B cell (primary cell): ENCODE measurements around the gene SMIM36. TPM values are rescaled to one million over a fixed set of nuclear protein-coding genes. Genes with fewer than 3 reads are reported as not detected.

Experiments used
- ATAC-seq: fragments of 200-7000 bp; cut with Tn5 transposase; one replicate; pipeline ENCODE4 v1.10.0; 2021; ENCODE audit warnings: low read depth, mild to moderate bottlenecking, moderate number of reproducible peaks, moderate library complexity
- CTCF ChIA-PET: fragments of 350-600 bp; sonication (Branson Sonifier 250); formaldehyde crosslinking; loops from one replicate; lab custom pipeline; 2021; ENCODE audit warnings: antibody characterized with exemption, inconsistent platforms; lab: Charles Lee
- POLR2A ChIA-PET: fragments of 350-600 bp; sonication (Branson Sonifier 250); formaldehyde crosslinking; loops from one replicate; lab custom pipeline; 2021; ENCODE audit warnings: antibody characterized with exemption; lab: Charles Lee
- DNase-seq: peaks from one replicate; pipeline ENCODE4 v3.0.0; 2013
- H2AFZ ChIP-seq: 2 replicates; pipeline ENCODE4 v1.6.1; 2012; ENCODE audit warnings: mild to moderate bottlenecking, low read depth, low read length; ENCODE audit not compliant: insufficient read depth, poor library complexity, severe bottlenecking
- H3K27ac ChIP-seq, 2 donors: 1 replicate in 1 of 2; 2 replicates in 1 of 2; pipeline ENCODE4 v1.5.1; 2012 to 2013; ENCODE audit warnings: low read length in 2 of 2, mild to moderate bottlenecking in 2 of 2, moderate library complexity in 1 of 2
- H3K27me3 ChIP-seq, 4 experiments: fragments of 200-600 bp in 1 of 4; sonication (generic) in 1 of 4; replicated peaks in 1 of 4; 1 replicate in 2 of 4; 2 replicates in 2 of 4; pipeline versions ENCODE4 v1.6.1 to v1.7.0; 2013 to 2016; ENCODE audit warnings: low read length in 3 of 4, mild to moderate bottlenecking in 2 of 4, mixed read lengths in 1 of 4, moderate library complexity in 1 of 4; ENCODE audit not compliant: insufficient read depth in 4 of 4, control insufficient read depth in 3 of 4; ENCODE audit errors: control extremely low read depth in 1 of 4
- H3K36me3 ChIP-seq, 2 experiments: replicated peaks in 1 of 2; 1 replicate in 1 of 2; 2 replicates in 1 of 2; pipeline versions ENCODE4 v1.6.1 to v1.7.1; 2013; ENCODE audit warnings: low read length in 1 of 2; ENCODE audit not compliant: insufficient read depth in 2 of 2, control insufficient read depth in 1 of 2; ENCODE audit errors: control extremely low read depth in 1 of 2, extremely low read depth in 1 of 2
- H3K4me1 ChIP-seq, 2 donors: fragments of 200-600 bp in 1 of 2; sonication (generic) in 1 of 2; 1 replicate in 1 of 2; 2 replicates in 1 of 2; pipeline versions ENCODE4 v1.5.1 to v1.6.1; 2013 to 2017; ENCODE audit warnings: low read length in 2 of 2; ENCODE audit not compliant: control insufficient read depth in 2 of 2, insufficient read depth in 2 of 2
- H3K4me2 ChIP-seq: replicated peaks from 2 replicates; pipeline ENCODE3; 2012; ENCODE audit warnings: mild to moderate bottlenecking, low read depth, low read length; ENCODE audit not compliant: poor library complexity, severe bottlenecking
- H3K4me3 ChIP-seq, 5 experiments: fragments of 200-600 bp in 1 of 5; sonication (generic) in 1 of 5; 1 replicate in 3 of 5; 2 replicates in 2 of 5; pipeline versions ENCODE4 v1.5.1 to v1.7.0; 2011 to 2016; ENCODE audit warnings: low read length in 4 of 5, mild to moderate bottlenecking in 4 of 5, low read depth in 2 of 5, control low read depth in 1 of 5, moderate library complexity in 1 of 5; ENCODE audit not compliant: insufficient read depth in 1 of 5; ENCODE audit errors: control extremely low read depth in 1 of 5, extremely low read depth in 1 of 5
- H3K79me2 ChIP-seq: fragments of 200-600 bp; sonication (generic); one replicate; pipeline ENCODE4 v1.6.0; 2016; ENCODE audit warnings: low read length; ENCODE audit not compliant: control insufficient read depth, insufficient read depth
- H3K9ac ChIP-seq: fragments of 200-600 bp; sonication (generic); 2 replicates; pipeline ENCODE4 v1.6.1; 2017; ENCODE audit warnings: mild to moderate bottlenecking, low read length, moderate library complexity
- H3K9me3 ChIP-seq, 3 donors: one replicate each; pipeline versions ENCODE4 v1.6.1 to v1.7.1; 2013; ENCODE audit warnings: low read length in 2 of 3; ENCODE audit not compliant: control insufficient read depth in 2 of 3, insufficient read depth in 1 of 3; ENCODE audit errors: control extremely low read depth in 1 of 3
- H4K20me1 ChIP-seq: 2 replicates; pipeline ENCODE4 v1.6.0; 2012; ENCODE audit warnings: mild to moderate bottlenecking, low read length; ENCODE audit not compliant: insufficient read depth, control insufficient read depth, poor library complexity, severe bottlenecking
- H3K27ac Mint-ChIP-seq: one replicate; pipeline ENCODE4 v1.8.0; 2021; ENCODE audit warnings: mixed read lengths
- H3K27me3 Mint-ChIP-seq: one replicate; pipeline ENCODE4 v1.8.0; 2021; ENCODE audit warnings: mixed read lengths
- H3K4me1 Mint-ChIP-seq: one replicate; pipeline ENCODE4 v1.8.0; 2021; ENCODE audit warnings: mixed read lengths
- H3K4me3 Mint-ChIP-seq: one replicate; pipeline ENCODE4 v1.8.0; 2021; ENCODE audit warnings: mixed read lengths
- H3K9me3 Mint-ChIP-seq: one replicate; pipeline ENCODE4 v1.8.0; 2022; ENCODE audit warnings: mixed read lengths; ENCODE audit not compliant: insufficient read depth
- EZH2 ChIP-seq: IDR thresholded peaks from 2 replicates; pipeline ENCODE4 v1.6.1; 2012; ENCODE audit warnings: borderline replicate concordance, low read depth, mild to moderate bottlenecking, moderate library complexity, low read length; ENCODE audit not compliant: insufficient read depth, poor library complexity, severe bottlenecking
- WGBS: methylation state at CpG from one replicate; pipeline ENCODE4 v1.1.5; 2013; ENCODE audit warnings: missing lambda C conversion rate; ENCODE audit not compliant: insufficient coverage; 5-methylcytosine and 5-hydroxymethylcytosine counted together
- intact Hi-C: fragments of 100-400 bp; cut with micrococcal nuclease; formaldehyde crosslinking; loops from one replicate; pipeline ENCODE4 v1.10.0; 2022
- polyA plus RNA-seq: library from polyadenylated mRNA; depleted of rRNA; stranded (reverse); fragments of >200 nt; gene quantifications from 2 replicates; pipeline ENCODE4 v1.2.3, GENCODE V29; 2012
- total RNA-seq, 2 donors: library from RNA; stranded (reverse); fragments of 120-200 nt in 1 of 2; gene quantifications; 1 replicate in 1 of 2; 2 replicates in 1 of 2; pipeline versions ENCODE4 v1.2.3 to v1.2.4, GENCODE V29; 2013 to 2022
- TF ChIP-seq, protein P1 (sequence below): fragments of 200-600 bp; IDR thresholded peaks from one replicate; pipeline ENCODE4 v1.8.0; 2022; ENCODE audit warnings: antibody characterized with exemption, mild to moderate bottlenecking

Gene SMIM36
- total and polyA plus RNA-seq, 2 donors (not counting 1 experiment from before 2014, with no cell fraction given) = not detected

DNA sequence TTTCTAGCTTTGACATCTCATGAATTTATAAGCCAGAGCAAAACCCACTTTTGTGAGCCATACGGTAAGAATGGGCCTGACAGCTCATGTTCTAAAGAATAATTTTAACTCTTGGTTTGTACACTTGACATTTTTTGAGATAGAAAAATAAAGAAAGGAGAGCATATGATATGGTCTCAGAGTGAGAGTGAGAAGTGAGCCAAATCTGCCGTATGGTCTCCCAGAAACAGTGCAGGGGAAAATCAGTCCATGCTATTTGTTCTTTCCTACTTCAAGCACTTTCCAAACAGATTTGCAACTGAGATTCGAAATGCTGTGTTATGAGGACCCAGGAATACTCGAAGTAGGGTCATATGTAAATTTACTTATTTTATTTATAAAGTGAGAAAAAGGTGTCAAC, 20.9 kb downstream of the SMIM36 start:
- Histone ChIP-seq H3K27ac (no peak overlapping the region), H4K20me1 (no peaks in the 10 kb centered on the region), H3K27me3 (peaks cover 0 to 3% (median 1%) of the 10 kb centered on the region in 4 experiments), H3K4me2 (no peak overlapping the region), H3K4me1 (no peaks in the 10 kb centered on the region), H3K9me3 (no peaks in the 10 kb centered on the region), H3K4me3 (no peak overlapping the region), H3K36me3 (no peaks in the 10 kb centered on the region), H3K79me2 (no peaks in the 10 kb centered on the region), H2AFZ (no peak overlapping the region), H3K9ac (no peak overlapping the region)
- intact Hi-C loops = no loop called here
- TF ChIP-seq, protein P1, sequence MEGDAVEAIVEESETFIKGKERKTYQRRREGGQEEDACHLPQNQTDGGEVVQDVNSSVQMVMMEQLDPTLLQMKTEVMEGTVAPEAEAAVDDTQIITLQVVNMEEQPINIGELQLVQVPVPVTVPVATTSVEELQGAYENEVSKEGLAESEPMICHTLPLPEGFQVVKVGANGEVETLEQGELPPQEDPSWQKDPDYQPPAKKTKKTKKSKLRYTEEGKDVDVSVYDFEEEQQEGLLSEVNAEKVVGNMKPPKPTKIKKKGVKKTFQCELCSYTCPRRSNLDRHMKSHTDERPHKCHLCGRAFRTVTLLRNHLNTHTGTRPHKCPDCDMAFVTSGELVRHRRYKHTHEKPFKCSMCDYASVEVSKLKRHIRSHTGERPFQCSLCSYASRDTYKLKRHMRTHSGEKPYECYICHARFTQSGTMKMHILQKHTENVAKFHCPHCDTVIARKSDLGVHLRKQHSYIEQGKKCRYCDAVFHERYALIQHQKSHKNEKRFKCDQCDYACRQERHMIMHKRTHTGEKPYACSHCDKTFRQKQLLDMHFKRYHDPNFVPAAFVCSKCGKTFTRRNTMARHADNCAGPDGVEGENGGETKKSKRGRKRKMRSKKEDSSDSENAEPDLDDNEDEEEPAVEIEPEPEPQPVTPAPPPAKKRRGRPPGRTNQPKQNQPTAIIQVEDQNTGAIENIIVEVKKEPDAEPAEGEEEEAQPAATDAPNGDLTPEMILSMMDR = no peak
- no peak for TF ChIP-seq EZH2
- no peaks in the 10 kb centered on the region for H3K4me1 Mint-ChIP-seq
- H3K27ac Mint-ChIP-seq = no peak overlapping the region
- no peak overlapping the region for H3K4me3 Mint-ChIP-seq
- CTCF ChIA-PET = interaction anchor here (1.1 kb wide), 2 partner anchors 22 to 143 kb away, joined by 3 read pairs; no protein-coding TSS in a partner anchor
- no peaks in the 10 kb centered on the region for H3K9me3 Mint-ChIP-seq
- DNase-seq (no peak), ATAC-seq (no peak)
- WGBS = no CpG with 5 or more reads among the region's 4 CpGs
- peaks cover 30% of the 10 kb centered on the region for H3K27me3 Mint-ChIP-seq
- POLR2A ChIA-PET = no interaction called here

DNA sequence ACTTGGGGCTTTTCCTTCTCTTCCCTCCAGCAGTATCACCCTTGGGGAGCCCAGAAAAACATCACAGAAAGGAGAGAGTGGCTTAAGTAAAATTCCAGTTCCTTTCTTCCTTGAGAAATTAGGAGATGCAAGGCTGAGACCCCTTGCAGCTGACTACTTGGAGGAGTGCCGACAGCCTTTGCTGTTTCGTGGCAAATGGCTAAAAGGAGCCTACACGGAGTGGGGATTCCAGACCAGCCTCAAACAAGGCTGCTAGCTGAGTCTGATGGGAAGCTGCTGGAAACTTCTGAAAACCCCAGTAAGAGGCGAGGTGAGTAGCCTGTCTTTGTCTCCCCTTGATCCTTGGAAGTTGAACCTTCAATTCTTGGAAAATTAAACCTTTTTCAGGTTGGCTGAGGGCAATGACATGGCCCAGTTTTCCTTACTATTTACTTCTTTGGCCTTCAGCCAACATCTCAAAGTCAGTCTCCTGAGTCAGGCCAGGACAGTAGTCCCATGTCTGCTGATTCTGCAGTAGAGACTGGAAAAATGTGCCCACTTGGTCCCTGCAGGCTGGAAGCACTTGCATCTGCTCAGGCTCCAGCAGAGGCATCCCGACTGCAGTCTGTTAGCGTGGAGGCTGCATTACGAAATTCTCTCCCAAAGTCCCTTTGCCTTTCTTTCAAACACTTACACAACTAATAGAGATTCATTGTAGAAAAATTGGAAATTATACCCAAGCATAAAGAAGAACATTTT, 23.4 kb downstream of the SMIM36 start:
- TF ChIP-seq, protein P1 = no peak
- TF ChIP-seq EZH2 = no peak
- no peak overlapping the region for H3K4me3 ChIP-seq
- no peaks in the 10 kb centered on the region for H3K79me2 ChIP-seq
- intact Hi-C loops = no loop called here
- no peak overlapping the region for H3K27ac ChIP-seq
- H3K4me3 Mint-ChIP-seq = no peak overlapping the region
- no peak overlapping the region for H3K9ac ChIP-seq
- ChIA-PET POLR2A (no interaction called here), CTCF (no interaction called here)
- peaks cover 4% of the 10 kb centered on the region for H3K4me1 Mint-ChIP-seq
- H3K9me3 ChIP-seq = no peaks in the 10 kb centered on the region
- peaks cover 27% of the 10 kb centered on the region for H3K27me3 Mint-ChIP-seq
- peaks cover 0 to 2% (median 0%) of the 10 kb centered on the region in 4 experiments for H3K27me3 ChIP-seq
- H2AFZ ChIP-seq = no peak overlapping the region
- 85% methylated on average over 4 of the region's 7 CpGs for WGBS
- H3K4me1 ChIP-seq = peaks cover 2 to 5% of the 10 kb centered on the region in 2 donors
- no peak for DNase-seq
- H3K36me3 ChIP-seq = no peaks in the 10 kb centered on the region
- no peaks in the 10 kb centered on the region for H3K9me3 Mint-ChIP-seq
- no peak for ATAC-seq
- no peak overlapping the region for H3K27ac Mint-ChIP-seq
- no peak overlapping the region for H3K4me2 ChIP-seq
- H4K20me1 ChIP-seq = no peaks in the 10 kb centered on the region
